ENCODE results near the gene HNRNPUL2. TPM values are rescaled to one million over a fixed set of nuclear protein-coding genes. Genes with fewer than 3 reads are reported as not detected.

Gene HNRNPUL2
- total and polyA plus RNA-seq, 10 of the 15 experiments (the other 5 are each of a cell fraction or from before 2014, with no cell fraction given) = 1.6 to 72.2 (median 14.9) TPM

- no peaks in the 10 kb centered on the region for H4K20me1 ChIP-seq (ENCODE audit: control insufficient read depth, insufficient read depth)
- no peaks in the 10 kb centered on the region for H3K9me3 ChIP-seq (replicated peaks; ENCODE audit: control insufficient read depth, insufficient read depth, low read length)
- intact Hi-C loops (cut with micrococcal nuclease; ENCODE audit: unreplicated experiment) (no loop called here), in situ Hi-C loops (cut with MboI) (no loop called here)
- no peak overlapping the region for H3K4me2 ChIP-seq (ENCODE audit: control insufficient read depth, insufficient read depth)
- no TSS peak for BruUV-seq (replicated peaks)
- POLR2A ChIA-PET = interaction anchor here (0.6 to 1.1 kb wide), 3 partner anchors 13 to 148 kb away, joined by 3 to 4 read pairs (median 4); no protein-coding TSS in a partner anchor
- no peak overlapping the region for H2AFZ ChIP-seq (ENCODE audit: control insufficient read depth, low read depth, low read length)
- no peak for ATAC-seq
- WGBS (ENCODE audit: insufficient coverage, insufficient replicate concordance, low lambda C conversion rate, missing lambda C conversion rate) = 87% methylated on average over 9 of the region's 9 CpGs
- CTCF ChIA-PET = interaction anchor here (1.3 kb wide), 1 partner anchor 14 kb away, joined by 3 read pairs; the partner anchor contains the start of gene POLR2G
- H3K27me3 ChIP-seq (replicated peaks in 1 of 2; ENCODE audit: control insufficient read depth in 2 of 2, insufficient read depth in 2 of 2, low read length in 1 of 2) = no peaks in the 10 kb centered on the region
- no peak overlapping the region for H3K4me3 ChIP-seq
- no peaks in the 10 kb centered on the region; the same call in 1 of the 2 replicates for H3K79me2 ChIP-seq (ENCODE audit: control insufficient read depth, insufficient read depth, low read length)
- H3K27ac ChIP-seq (ENCODE audit: control insufficient read depth, insufficient read depth) = no peak overlapping the region
- TF ChIP-seq POLR2AphosphoS5 (IDR thresholded peaks at IDR 0.05; ENCODE audit: low read length) = no peak
- no peak for TF ChIP-seq RFX5 (IDR thresholded peaks at IDR 0.05; ENCODE audit: low read depth, low read length)
- TF ChIP-seq NR2C1 (IDR thresholded peaks at IDR 0.05) = no peak
- TF ChIP-seq EED (IDR thresholded peaks at IDR 0.05; ENCODE audit: low read depth) = no peak
- no peak for FAIRE-seq
- SMC1A ChIA-PET (ENCODE audit: uncharacterized antibody, unreplicated experiment) = interaction anchor here (0.5 to 1.7 kb wide), 6 partner anchors 11 to 244 kb away, joined by 3 to 8 read pairs (median 3); partner anchors contain the start of gene WDR74
- no peak overlapping the region for H3K9ac ChIP-seq (ENCODE audit: control insufficient read depth, insufficient read depth, low read length)
- no peak for DNase-seq (ENCODE audit: low read depth, low spot score)
- no peaks in the 10 kb centered on the region; a peak in 1 of 4 replicates for H3K36me3 ChIP-seq (ENCODE audit: control insufficient read depth in 2 of 2, insufficient read depth in 2 of 2, low read length in 1 of 2)
- no peaks in the 10 kb centered on the region; the same call in 1 of the 2 replicates for H3K4me1 ChIP-seq (ENCODE audit: control insufficient read depth, insufficient read depth, low read length)
- RAD21 ChIA-PET (ENCODE audit: unreplicated experiment) = no interaction called here
These were observed 20.4 kb upstream of the HNRNPUL2 start for GRCh38 chr11:62747475-62748160.

GRCh38 chr11:62737196-62737595 is 9.9 kb upstream of the HNRNPUL2 start:
- intact Hi-C loops (cut with micrococcal nuclease; ENCODE audit: unreplicated experiment) = no loop called here
- no TSS peak for BruUV-seq (replicated peaks)
- ChIA-PET RAD21 (ENCODE audit: unreplicated experiment) (no interaction called here), POLR2A (interaction anchor here (1.1 to 1.4 kb wide), 3 partner anchors 8 to 17 kb away, joined by 3 to 4 read pairs (median 3); partner anchors contain the start of gene ZBTB3), CTCF (interaction anchor here (0.9 kb wide), 1 partner anchor 49 kb away, joined by 4 read pairs; no protein-coding TSS in a partner anchor), SMC1A (ENCODE audit: uncharacterized antibody, unreplicated experiment) (no interaction called here)
- FAIRE-seq (no peak), ATAC-seq (no peak), DNase-seq (ENCODE audit: low read depth, low spot score) (no peak)
- no peak overlapping the region for H2AFZ ChIP-seq (ENCODE audit: control insufficient read depth, low read depth, low read length)
- peaks cover 12% of the 10 kb centered on the region for H3K79me2 ChIP-seq (ENCODE audit: control insufficient read depth, insufficient read depth, low read length)
- no peak overlapping the region for H3K4me2 ChIP-seq (ENCODE audit: control insufficient read depth, insufficient read depth)
- H4K20me1 ChIP-seq (ENCODE audit: control insufficient read depth, insufficient read depth) = no peaks in the 10 kb centered on the region
- no peaks in the 10 kb centered on the region for H3K4me1 ChIP-seq (ENCODE audit: control insufficient read depth, insufficient read depth, low read length)
- H3K9me3 ChIP-seq (replicated peaks; ENCODE audit: control insufficient read depth, insufficient read depth, low read length) = no peaks in the 10 kb centered on the region
- H3K27ac ChIP-seq (ENCODE audit: control insufficient read depth, insufficient read depth) = no peak overlapping the region
- H3K36me3 ChIP-seq (ENCODE audit: control insufficient read depth in 2 of 2, insufficient read depth in 2 of 2, low read length in 1 of 2) = peaks cover 5 to 23% of the 10 kb centered on the region in 2 experiments
- H3K9ac ChIP-seq (ENCODE audit: control insufficient read depth, insufficient read depth, low read length) = no peak overlapping the region
- in situ Hi-C loops (cut with MboI) = no loop called here
- H3K4me3 ChIP-seq = no peak overlapping the region
- no peaks in the 10 kb centered on the region for H3K27me3 ChIP-seq (replicated peaks in 1 of 2; ENCODE audit: control insufficient read depth in 2 of 2, insufficient read depth in 2 of 2, low read length in 1 of 2)
- TF ChIP-seq RAD21 (IDR thresholded peaks at IDR 0.05; ENCODE audit: insufficient read depth, low read depth, low read length) (no peak), POLR2AphosphoS2 (IDR thresholded peaks at IDR 0.05; ENCODE audit: low read depth, low read length) (no peak), FOXM1 (IDR thresholded peaks at IDR 0.05; ENCODE audit: low read depth, low read length) (no peak), CUX1 (IDR thresholded peaks at IDR 0.05; ENCODE audit: insufficient replicate concordance, low read depth, low read length) (no peak), ATF2 (IDR thresholded peaks at IDR 0.05; ENCODE audit: low read length) (no peak), HDGF (IDR thresholded peaks at IDR 0.05) (no peak), BMI1 (IDR thresholded peaks at IDR 0.05; ENCODE audit: borderline replicate concordance) (no peak)

Measured in GM12878 (cell line).